ENCODE measurements around the gene CERCAM.

- no peak for TF ChIP-seq CTCF (conservative IDR thresholded peaks at IDR 0.05; ENCODE audit: low read depth, low read length)
- no peak for TF ChIP-seq EZH2phosphoT487 (IDR thresholded peaks at IDR 0.05; ENCODE audit: borderline replicate concordance, low read length)
Observed at GRCh38 chr9:128409450-128409849, 11.2 kb upstream of the CERCAM start.

All from PC-3 (cell line).